Tibial artery (tissue), 4 donors: ENCODE data around the gene ELK3.

ENCODE experiments used
- DNase-seq, 2 donors: peaks; one replicate each; pipeline ENCODE4 v3.0.0-alpha.2; 2019
- H3K27ac ChIP-seq, 2 donors: fragments of 200-600 bp; sonication (generic) in 1 of 2; 1 replicate in 1 of 2; 2 replicates in 1 of 2; pipeline ENCODE4 v1.5.1; 2018 to 2019; ENCODE audit warnings: mild to moderate bottlenecking in 1 of 2
- H3K27me3 ChIP-seq, 2 donors: fragments of 200-600 bp; sonication (generic) in 1 of 2; one replicate each; pipeline versions ENCODE4 v1.5.1 to v1.6.0; 2016 to 2019
- H3K36me3 ChIP-seq, 3 donors: fragments of 200-600 bp; sonication (generic) in 2 of 3; one replicate each; pipeline ENCODE4 v1.5.1; 2016 to 2019; ENCODE audit warnings: mild to moderate bottlenecking in 2 of 3
- H3K4me1 ChIP-seq, 4 donors: fragments of 200-600 bp; sonication (generic) in 2 of 4; 1 replicate in 3 of 4; 2 replicates in 1 of 4; pipeline ENCODE4 v1.5.1; 2016 to 2019
- H3K4me3 ChIP-seq, 2 donors: fragments of 200-600 bp; sonication (generic) in 1 of 2; 1 replicate in 1 of 2; 2 replicates in 1 of 2; pipeline ENCODE4 v1.5.1; 2018 to 2019; ENCODE audit warnings: mild to moderate bottlenecking in 2 of 2
- H3K9me3 ChIP-seq, 3 donors: fragments of 200-600 bp; sonication (generic) in 1 of 3; one replicate each; pipeline ENCODE4 v1.5.1; 2016 to 2019
- CTCF ChIP-seq, 2 experiments: fragments of 200-600 bp in 1 of 2; fragments of 450-650 bp in 1 of 2; IDR thresholded peaks; one replicate each; pipeline ENCODE4 v1.5.1; 2017 to 2019; ENCODE audit warnings: antibody characterized with exemption in 2 of 2, mild to moderate bottlenecking in 1 of 2, moderate library complexity in 1 of 2
- intact Hi-C: fragments of 100-400 bp; cut with DNase I; formaldehyde crosslinking; loops from one replicate; pipeline ENCODE4 v1.15.0; 2023; ENCODE audit warnings: low total_unique reads

ELK3 gene

DNA sequence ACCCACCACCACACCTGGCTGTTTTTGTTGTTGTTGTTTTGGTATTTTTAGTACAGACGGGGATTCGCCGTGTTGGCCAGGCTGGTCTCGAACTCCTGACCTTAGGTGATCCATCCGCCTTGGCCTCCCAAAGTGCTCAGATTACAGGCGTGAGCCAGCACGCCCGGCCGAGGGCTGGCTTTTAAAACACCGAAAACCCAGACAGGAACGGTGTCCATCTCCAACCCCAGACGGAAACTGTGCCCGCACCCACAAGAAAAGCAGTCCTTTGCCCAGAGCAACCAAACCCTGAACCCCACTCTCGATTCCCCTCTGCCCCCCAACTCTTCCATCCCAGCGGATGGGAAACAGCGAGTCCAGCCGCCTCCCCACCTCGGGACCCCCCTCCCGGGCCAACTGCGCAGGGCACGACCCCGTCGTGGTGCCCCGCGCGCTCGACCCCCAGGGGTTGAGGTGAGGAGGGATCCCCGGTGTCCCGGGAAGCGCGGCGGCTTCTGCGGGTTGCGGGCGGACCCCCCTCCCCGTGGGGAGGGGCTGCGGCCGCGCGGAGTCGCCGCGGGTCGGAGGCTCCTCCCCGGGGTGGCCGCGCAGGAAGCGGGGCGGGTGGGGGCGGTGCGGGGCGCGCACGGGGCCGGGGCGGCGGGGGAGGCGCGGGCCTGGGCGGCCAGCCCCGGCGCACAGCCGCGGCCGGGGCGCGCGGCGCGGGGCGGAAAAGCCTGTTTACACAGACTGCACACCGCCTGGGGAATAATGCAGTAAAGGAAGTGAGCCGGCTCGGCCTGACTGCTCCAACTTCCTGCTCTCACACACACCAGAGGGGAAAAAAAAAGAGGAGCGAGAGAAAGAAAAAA is at the start of gene ELK3:
Gene ELK3 (plus strand): TSS at position 651 of the 851 bp plus-strand sequence.
- no peak for TF ChIP-seq CTCF (IDR thresholded peaks at IDR 0.05)
- intact Hi-C loops, result no loop called here
- no peaks in the 10 kb centered on the region for H3K9me3 ChIP-seq
- H3K4me1 ChIP-seq, result peaks cover 0 to 44% (median 10%) of the 10 kb centered on the region in 4 donors
- H3K27me3 ChIP-seq, result no peaks in the 10 kb centered on the region
- H3K27ac ChIP-seq, result peak within 1 kb of the TSS; percentile 69 to 79
- peak within 1 kb of the TSS; percentile 62 to 82 for H3K4me3 ChIP-seq
- peak; percentile 57 to 72 for DNase-seq
- no peaks in the 10 kb centered on the region for H3K36me3 ChIP-seq

GRCh38 chr12:96146747-96147146 is 47.4 kb upstream of the ELK3 start:
- no peaks in the 10 kb centered on the region for H3K9me3 ChIP-seq
- no peaks in the 10 kb centered on the region for H3K36me3 ChIP-seq
- intact Hi-C loops, result no loop called here
- no peak for DNase-seq
- no peak for TF ChIP-seq CTCF (IDR thresholded peaks at IDR 0.05)
- no peak overlapping the region for H3K4me3 ChIP-seq
- H3K27ac ChIP-seq, result no peak overlapping the region
- no peaks in the 10 kb centered on the region for H3K4me1 ChIP-seq
- H3K27me3 ChIP-seq, result peaks cover 0 to 3% of the 10 kb centered on the region in 2 donors

GRCh38 chr12:96150442-96150841 is 43.7 kb upstream of the ELK3 start:
- Histone ChIP-seq H3K4me1 (no peaks in the 10 kb centered on the region), H3K36me3 (no peaks in the 10 kb centered on the region), H3K27me3 (peaks cover 0 to 2% of the 10 kb centered on the region in 2 donors), H3K27ac (no peak overlapping the region), H3K9me3 (no peaks in the 10 kb centered on the region), H3K4me3 (no peak overlapping the region)
- intact Hi-C loops, result no loop called here
- DNase-seq, result no peak
- TF ChIP-seq CTCF (IDR thresholded peaks at IDR 0.05), result no peak

- intact Hi-C loops, result no loop called here
- no peaks in the 10 kb centered on the region for H3K4me1 ChIP-seq
- no peak overlapping the region for H3K4me3 ChIP-seq
- no peaks in the 10 kb centered on the region for H3K27me3 ChIP-seq
- no peaks in the 10 kb centered on the region for H3K36me3 ChIP-seq
- DNase-seq, result no peak
- H3K9me3 ChIP-seq, result no peaks in the 10 kb centered on the region
- TF ChIP-seq CTCF (IDR thresholded peaks at IDR 0.05), result no peak
- no peak overlapping the region for H3K27ac ChIP-seq
Observed at GRCh38 chr12:96152164-96152563, 42.0 kb upstream of the ELK3 start.

DNA sequence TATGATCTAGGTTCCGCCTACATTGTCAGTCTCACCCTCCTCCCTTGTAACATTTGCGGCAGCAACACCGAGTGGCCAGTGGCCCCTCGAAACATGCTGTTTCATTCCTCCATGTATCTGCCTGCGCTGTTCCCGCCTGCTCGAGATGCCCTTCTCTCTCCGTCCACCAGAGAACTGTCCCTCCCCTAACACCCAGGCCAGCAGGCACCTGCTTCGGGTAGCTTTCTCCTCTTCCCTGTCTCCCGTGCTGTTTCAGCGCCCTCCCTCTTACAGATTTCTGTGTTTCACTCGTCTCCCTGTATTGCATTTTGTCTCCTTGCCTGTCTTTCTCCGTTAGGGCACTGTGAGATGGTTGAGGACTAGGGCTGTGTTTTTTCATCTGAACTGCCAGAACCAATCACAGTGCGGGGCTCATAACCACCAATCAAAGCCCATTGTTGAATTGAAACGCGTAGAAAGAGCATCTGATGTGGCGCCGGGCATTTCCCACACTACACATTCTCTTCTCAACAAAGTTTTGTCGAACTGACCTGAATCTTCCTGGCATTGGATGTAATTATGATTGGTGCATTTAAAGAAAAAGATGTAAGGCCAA is 40.9 kb upstream of the ELK3 start:
- intact Hi-C loops, result no loop called here
- no peak for DNase-seq
- H3K27ac ChIP-seq, result no peak overlapping the region
- H3K27me3 ChIP-seq, result no peaks in the 10 kb centered on the region
- H3K9me3 ChIP-seq, result no peaks in the 10 kb centered on the region
- no peaks in the 10 kb centered on the region for H3K36me3 ChIP-seq
- H3K4me1 ChIP-seq, result no peaks in the 10 kb centered on the region
- TF ChIP-seq CTCF (IDR thresholded peaks at IDR 0.05), result no peak
- no peak overlapping the region for H3K4me3 ChIP-seq
